Omental fat pad (tissue), 4 donors: ENCODE data around the gene TSHZ1. TPM values are rescaled to one million over a fixed set of nuclear protein-coding genes. Genes with fewer than 3 reads are reported as not detected.

Experiments
- ATAC-seq: fragments of 150-250 bp; one replicate; pipeline ENCODE4 v1.9.1; 2016; ENCODE audit warnings: mild to moderate bottlenecking, moderate library complexity; ENCODE audit not compliant: low FRiP score
- DNase-seq: peaks from one replicate; pipeline ENCODE4 v3.0.0-alpha.2; 2019; ENCODE audit warnings: low spot score
- total RNA-seq, 4 donors: library from RNA; depleted of rRNA; stranded (reverse); fragments of >200 nt; gene quantifications; one replicate each; pipeline ENCODE4 v1.1.0, GENCODE V29; 2016
- TF ChIP-seq, protein P1 (sequence below), 3 donors: fragments of 450-650 bp; IDR thresholded peaks; one replicate each; pipeline ENCODE4 v1.5.1; 2016 to 2017; ENCODE audit warnings: antibody characterized with exemption in 3 of 3, mild to moderate bottlenecking in 3 of 3, moderate library complexity in 2 of 3

TSHZ1 gene
- total RNA-seq, 4 donors from 2014 or later: 11.6 to 18.4 (median 13.7) TPM

DNA sequence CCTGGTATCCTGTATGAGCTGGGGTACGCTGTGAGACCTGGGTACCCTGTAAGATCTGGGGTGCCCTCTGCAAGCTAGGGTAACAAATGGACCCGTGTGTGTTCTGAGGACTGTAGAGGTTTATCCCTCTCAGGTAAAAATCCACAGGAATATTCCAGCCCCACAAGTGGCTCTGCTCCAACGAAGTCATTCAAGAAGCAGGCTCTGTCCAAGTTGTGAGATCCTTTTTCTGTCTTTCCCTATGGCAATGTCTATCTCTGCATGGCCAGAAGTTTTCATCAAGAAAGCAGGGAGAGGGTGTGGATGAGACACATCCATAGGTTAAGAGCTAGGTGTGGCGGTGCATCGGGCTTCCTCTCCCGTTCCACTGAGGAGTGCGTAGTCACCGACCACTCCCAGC is 44.7 kb upstream of the TSHZ1 start:
- TF ChIP-seq, protein P1, sequence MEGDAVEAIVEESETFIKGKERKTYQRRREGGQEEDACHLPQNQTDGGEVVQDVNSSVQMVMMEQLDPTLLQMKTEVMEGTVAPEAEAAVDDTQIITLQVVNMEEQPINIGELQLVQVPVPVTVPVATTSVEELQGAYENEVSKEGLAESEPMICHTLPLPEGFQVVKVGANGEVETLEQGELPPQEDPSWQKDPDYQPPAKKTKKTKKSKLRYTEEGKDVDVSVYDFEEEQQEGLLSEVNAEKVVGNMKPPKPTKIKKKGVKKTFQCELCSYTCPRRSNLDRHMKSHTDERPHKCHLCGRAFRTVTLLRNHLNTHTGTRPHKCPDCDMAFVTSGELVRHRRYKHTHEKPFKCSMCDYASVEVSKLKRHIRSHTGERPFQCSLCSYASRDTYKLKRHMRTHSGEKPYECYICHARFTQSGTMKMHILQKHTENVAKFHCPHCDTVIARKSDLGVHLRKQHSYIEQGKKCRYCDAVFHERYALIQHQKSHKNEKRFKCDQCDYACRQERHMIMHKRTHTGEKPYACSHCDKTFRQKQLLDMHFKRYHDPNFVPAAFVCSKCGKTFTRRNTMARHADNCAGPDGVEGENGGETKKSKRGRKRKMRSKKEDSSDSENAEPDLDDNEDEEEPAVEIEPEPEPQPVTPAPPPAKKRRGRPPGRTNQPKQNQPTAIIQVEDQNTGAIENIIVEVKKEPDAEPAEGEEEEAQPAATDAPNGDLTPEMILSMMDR (IDR thresholded peaks at IDR 0.05): no peak
- ATAC-seq: no peak

DNA sequence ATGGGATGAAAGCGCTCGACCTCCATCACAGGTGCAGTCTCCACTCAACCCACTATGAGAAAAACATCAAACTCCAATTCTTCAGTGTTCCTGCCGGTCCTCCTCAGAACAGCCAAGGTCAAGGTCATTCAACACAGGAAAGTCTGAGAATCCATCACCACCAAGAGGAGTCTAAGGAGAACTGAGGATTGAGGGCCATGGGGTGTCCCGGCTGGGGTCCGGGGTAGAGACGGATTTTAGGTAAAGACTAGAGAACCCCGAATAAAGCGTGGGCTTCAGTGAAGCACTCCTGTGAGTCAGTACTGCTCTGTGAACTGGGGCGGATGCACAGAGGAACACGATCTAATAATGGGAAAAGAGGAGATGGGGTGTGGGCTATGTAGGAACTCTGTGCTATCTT is 43.5 kb upstream of the TSHZ1 start:
- TF ChIP-seq, protein P1 (IDR thresholded peaks at IDR 0.05): no peak
- ATAC-seq (no peak), DNase-seq (no peak)

More for the DNA sequence above, 44.7 kb upstream of the TSHZ1 start:
- DNase-seq: no peak

DNA sequence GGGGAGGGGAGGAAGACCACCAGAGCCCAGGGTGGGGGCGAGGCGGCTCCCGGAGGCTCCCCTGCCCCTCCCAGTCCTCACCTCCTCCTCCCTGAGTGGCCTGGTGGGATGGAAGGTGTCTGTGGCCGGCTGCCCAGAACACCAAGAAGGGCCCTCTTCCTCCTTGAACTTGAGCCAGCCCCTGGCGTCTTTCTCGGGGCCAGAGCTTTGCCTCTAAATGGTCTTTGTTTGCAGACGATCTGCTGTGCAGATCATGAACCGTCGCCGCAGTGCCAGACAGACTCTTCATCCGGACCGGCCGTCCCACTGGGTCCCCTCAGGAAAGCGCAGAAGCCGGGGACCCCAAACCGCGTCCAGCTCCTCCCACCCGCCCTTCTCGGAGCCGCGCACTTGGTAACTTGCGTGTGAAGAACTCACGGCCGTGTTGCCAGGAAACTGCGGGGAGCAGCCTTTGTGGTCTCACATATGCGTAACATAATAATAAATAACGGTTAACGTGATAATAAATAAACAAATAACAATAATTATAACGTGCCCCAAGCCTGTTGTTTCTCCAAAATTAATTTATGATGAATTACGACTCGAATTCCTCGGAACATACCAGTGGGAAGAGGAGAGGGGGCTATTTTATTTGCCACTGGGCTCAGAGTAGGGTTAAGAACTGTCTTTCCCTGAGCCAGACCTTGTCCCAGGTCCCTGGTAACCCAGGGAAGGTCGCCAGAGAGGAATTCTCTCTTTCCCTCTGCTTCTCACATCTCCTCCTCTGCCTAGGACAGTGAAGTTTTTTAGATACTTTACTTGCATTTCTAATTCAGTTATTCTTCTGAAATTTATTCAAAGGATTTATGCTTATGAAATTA is 42.6 kb upstream of the TSHZ1 start:
- no peak for ATAC-seq
- TF ChIP-seq, protein P1 (IDR thresholded peaks at IDR 0.05): no peak
- no peak for DNase-seq

DNA sequence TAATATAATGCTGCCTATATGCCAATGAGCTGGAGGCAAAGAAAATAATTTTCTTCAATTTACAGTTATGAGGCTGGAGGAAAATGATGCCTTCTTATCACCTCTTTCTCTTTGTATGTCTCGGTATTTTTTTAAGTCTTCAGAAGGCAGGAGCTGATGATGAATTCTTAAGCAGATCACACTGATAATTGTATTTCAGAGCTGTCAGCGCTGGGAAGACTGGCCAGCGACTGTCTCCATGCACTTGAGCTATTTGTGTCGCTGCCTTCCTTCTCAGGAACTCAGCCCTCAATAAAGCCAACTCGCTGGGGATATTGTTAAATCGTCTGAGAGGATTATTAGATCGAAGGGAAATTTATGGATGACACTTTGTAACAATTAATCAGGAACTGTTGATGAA is 42.0 kb upstream of the TSHZ1 start:
- TF ChIP-seq, protein P1 (IDR thresholded peaks at IDR 0.05): no peak
- ATAC-seq (no peak), DNase-seq (no peak)

DNA sequence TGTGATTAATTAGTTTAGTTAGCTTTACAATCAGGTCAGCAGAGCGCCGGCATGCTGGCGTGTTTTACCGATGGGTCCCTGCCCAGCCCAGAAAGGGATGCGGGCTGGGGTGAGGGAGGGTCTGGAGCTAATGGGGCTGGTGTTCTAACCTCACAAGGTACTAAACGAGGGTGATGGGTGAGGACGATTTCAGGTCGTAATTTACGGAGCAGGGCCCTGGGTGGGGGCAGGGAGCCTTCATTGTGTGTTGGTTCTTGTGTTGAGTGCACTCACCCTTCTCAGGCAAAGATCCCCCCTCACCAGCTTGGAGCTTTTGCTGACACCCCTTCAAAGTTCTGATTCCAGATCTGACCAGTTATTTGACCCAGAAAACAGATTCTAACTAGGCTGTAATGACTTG is 41.2 kb upstream of the TSHZ1 start:
- no peak for ATAC-seq
- DNase-seq: no peak
- TF ChIP-seq, protein P1 (IDR thresholded peaks at IDR 0.05): no peak

DNA sequence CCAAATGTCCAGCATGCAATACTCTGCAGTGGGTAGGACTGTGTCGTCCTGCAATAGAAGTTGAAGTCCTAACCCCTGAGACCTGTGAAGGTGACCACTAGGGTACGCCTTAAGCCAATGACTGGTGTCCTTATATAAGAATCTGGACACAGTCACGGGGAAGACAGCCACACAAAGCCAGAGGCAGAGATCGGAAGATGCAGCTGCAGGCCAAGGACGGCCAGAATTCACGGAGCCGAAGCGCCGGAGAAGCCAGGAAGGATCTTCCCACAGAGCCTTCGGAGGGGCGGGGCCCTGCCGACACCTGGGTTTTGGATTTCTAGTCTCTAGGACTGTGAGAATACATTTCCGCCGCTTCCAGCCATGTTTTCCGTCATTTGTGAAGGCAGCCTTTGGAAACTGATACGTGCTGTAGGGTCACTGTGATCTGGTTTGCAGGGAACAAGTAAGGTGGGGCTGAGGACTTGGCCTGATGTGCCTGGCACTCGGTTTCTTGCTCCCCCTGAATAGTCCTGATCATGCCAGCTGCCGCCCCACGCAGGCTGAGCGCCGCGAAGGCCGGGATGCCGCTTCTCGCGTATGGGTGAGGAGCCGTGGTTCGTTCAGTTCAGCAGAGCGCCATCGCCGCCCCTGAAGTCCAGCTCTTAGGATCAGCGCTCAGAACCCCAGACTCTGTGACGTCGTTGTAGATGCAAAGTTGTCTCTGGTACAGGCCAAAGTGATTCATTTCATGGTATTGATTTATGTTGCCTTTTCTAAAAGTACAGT is 40.4 kb upstream of the TSHZ1 start:
- ATAC-seq: no peak
- TF ChIP-seq, protein P1 (IDR thresholded peaks at IDR 0.05): no peak
- no peak for DNase-seq
